Stimulated activated naive B cell treated with anti-CD40 and anti-IgM and Interleukin-4, amounts not matched to agents 10 μg/mL and 1 μg/mL and 100 μg/mL, for 72 hours (primary cell): Measurements from ENCODE around the gene MINDY4.
"Not testable (repeated sequence)": the region's sequence is repeated elsewhere in the genome, so short reads cannot be mapped to it uniquely, and the experiment has no call there.

Source experiments
- ATAC-seq, 2 donors: fragments of 150-1000 bp; cut with Tn5 transposase; replicated peaks; 2 replicates each; pipeline ENCODE4 v1.10.0; 2021; ENCODE audit warnings: moderate library complexity in 1 of 2
- DNase-seq: peaks from one replicate; pipeline ENCODE4 v3.0.0; 2021
- H3K27ac Mint-ChIP-seq: one replicate; pipeline ENCODE4 v1.8.0; 2022; ENCODE audit warnings: mild to moderate bottlenecking, mixed read lengths
- H3K27me3 Mint-ChIP-seq, 2 donors: one replicate each; pipeline ENCODE4 v1.8.0; 2022; ENCODE audit warnings: mixed read lengths in 2 of 2
- H3K36me3 Mint-ChIP-seq, 2 donors: one replicate each; pipeline ENCODE4 v1.8.0; 2022; ENCODE audit warnings: mixed read lengths in 2 of 2, mild to moderate bottlenecking in 1 of 2
- H3K4me1 Mint-ChIP-seq, 2 donors: one replicate each; pipeline ENCODE4 v1.8.0; 2022; ENCODE audit warnings: mixed read lengths in 2 of 2, mild to moderate bottlenecking in 1 of 2
- H3K4me3 Mint-ChIP-seq, 2 donors: one replicate each; pipeline ENCODE4 v1.8.0; 2022; ENCODE audit warnings: mild to moderate bottlenecking in 2 of 2, mixed read lengths in 2 of 2, moderate library complexity in 1 of 2
- H3K9me3 Mint-ChIP-seq, 2 donors: one replicate each; pipeline ENCODE4 v1.8.0; 2022; ENCODE audit warnings: mixed read lengths in 2 of 2, mild to moderate bottlenecking in 1 of 2

Gene MINDY4

DNA sequence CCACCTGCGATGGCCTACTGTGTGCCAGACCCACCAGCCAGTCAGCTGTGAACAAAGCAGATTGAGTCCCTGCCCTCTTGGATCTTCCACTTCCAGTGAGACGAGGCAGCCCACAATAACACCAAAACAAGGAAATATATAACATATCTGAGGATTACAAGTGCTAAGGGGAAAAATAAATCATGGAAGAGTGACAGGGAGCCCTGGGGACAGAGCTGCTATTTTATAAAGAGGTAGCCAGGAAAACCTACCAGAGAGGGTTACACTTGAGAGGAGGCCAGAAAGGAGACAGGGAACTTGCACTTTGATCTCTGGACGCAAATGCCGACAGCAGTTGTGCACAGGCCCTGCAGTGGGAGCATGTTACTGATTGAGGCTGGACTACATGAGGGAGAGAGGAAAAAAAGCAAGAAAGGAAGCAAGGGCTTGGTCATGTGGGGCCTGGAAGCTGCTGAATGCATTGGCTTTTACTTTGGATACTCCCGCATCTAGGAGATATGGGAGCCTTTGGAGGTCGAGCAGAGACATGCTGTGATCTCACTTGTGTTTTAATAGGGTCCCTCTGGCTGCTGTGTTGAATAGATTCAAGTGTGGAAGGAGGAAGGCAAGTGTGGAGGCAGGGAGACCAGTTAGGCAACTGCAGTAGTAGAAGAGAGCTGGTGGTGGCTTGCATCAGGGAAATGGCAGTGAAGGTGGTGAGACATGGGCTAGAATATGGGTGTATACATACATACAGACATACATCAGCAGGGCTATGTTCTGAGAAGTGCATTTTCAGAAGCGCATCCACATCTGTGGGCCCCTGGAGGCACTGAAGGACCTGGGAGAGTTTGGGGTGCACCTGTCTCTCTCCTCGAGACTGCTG lies 26.2 kb downstream of the MINDY4 start:
- DNase-seq: no peak
- H3K4me3 Mint-ChIP-seq: no peak overlapping the region
- ATAC-seq: no peak
- H3K27ac Mint-ChIP-seq: no peak overlapping the region
- no peaks in the 10 kb centered on the region for H3K36me3 Mint-ChIP-seq
- no peaks in the 10 kb centered on the region for H3K9me3 Mint-ChIP-seq
- H3K4me1 Mint-ChIP-seq: peaks cover 21 to 37% of the 10 kb centered on the region in 2 donors
- no peaks in the 10 kb centered on the region for H3K27me3 Mint-ChIP-seq

DNA sequence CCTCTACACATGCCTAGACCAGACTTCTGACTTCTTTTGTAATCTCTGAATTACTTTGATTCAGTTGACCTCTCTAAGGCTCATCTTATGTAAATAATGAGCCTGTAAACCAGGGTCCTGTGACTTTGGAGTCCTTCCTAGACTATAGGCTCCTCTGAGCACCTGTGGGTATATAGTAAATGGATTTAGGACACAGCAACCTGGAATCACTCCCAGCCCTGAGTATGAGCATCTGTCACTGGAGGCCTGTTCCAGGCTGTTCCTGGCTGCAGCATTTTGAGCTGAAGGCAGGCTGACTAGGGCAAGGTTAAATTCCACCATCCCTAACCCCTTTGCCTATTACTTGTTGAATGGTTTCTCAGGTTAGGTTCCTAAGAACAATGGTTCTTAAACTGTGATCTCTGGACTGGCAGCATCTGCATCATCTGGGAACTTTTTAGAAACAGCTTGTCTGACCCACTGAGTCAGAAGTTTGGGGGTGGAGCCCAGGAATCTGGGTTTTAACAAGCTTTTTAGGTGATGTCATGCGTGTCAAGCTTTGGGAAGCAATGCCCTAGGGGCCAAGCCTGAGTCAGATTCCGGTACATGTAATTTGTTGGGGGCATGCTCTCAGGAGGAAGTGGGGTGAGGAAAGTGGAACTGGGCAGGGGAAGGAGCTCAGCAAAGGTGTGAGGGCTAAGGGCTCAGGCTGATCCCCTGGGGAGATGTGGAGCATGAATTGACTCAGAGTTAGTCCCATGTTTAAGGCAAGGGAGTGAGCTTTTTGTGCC lies 28.2 kb downstream of the MINDY4 start:
- ATAC-seq (peak; percentile 92 to 94), DNase-seq (peak; percentile 79)
- peak overlapping the region; percentile 27 for H3K27ac Mint-ChIP-seq
- H3K4me3 Mint-ChIP-seq: peak overlapping the region in 1 of 2 donors; percentile 20
- peaks cover 21 to 37% of the 10 kb centered on the region in 2 donors for H3K4me1 Mint-ChIP-seq
- H3K36me3 Mint-ChIP-seq: peaks cover 0 to 4% of the 10 kb centered on the region in 2 donors
- no peaks in the 10 kb centered on the region for H3K27me3 Mint-ChIP-seq
- no peaks in the 10 kb centered on the region for H3K9me3 Mint-ChIP-seq

DNA sequence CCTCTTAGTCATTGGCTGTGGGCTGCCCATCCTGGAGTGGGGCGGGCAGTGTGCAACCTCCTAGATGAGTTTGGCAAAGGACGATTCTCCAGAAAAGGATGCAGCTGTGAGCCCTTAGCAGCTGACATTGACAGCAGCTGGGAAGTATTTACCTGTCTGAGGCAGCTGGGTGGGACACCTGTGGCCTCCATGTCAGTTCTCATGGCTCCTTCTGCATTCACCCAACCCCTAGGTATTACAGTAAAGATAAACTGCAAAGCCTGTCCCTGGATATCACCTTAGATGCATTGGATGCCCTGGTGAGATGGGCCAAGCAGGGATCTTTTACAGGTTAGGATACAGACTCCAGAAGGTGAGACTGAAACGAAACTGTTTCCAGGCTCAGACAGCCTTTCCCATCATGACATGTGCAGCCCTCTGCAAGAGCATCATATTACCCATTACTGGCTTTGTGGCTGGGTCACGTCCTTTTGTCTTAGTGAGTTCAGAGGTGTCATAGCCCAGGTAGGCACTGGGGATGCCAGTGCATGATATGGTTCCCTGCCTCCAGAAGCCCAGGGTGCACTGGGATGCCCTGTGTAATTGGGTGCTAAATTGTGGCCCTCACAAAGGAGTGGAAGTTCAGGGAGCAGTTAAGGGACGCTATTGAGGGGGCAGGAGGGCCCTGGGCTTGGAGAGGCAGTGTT lies 28.9 kb downstream of the MINDY4 start:
- Mint-ChIP-seq H3K36me3 (peaks cover 0 to 4% of the 10 kb centered on the region in 2 donors), H3K4me3 (peak overlapping the region in 1 of 2 donors; percentile 20), H3K27me3 (no peaks in the 10 kb centered on the region), H3K4me1 (peaks cover 21 to 36% of the 10 kb centered on the region in 2 donors), H3K9me3 (no peaks in the 10 kb centered on the region), H3K27ac (peak overlapping the region; percentile 27)
- DNase-seq (no peak), ATAC-seq (peak in 1 of 2 donors; percentile 0)

DNA sequence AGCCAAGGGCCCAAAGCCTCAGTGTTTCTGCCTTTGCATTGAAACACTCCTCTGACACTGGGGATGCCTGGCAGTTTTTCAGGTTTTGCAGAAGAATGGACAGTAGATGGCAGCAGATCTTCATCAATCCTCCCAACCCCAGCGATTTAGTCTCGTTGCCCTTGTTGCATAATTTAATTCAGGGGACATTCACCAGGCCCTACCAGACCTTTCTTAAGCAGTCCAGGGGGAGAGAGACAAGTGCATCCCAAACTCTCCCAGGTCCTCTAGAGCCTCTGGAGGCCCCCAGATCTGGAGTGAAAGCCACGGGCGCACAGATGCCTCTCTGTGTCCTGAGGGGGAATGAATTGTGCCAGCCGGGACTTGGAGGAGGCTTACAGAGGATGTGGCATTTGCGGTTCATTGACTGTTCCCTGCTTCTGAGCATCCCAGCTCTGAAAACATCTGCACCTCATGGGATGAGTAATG lies 29.6 kb downstream of the MINDY4 start:
- Mint-ChIP-seq H3K27me3 (no peaks in the 10 kb centered on the region), H3K36me3 (peaks cover 0 to 4% of the 10 kb centered on the region in 2 donors), H3K27ac (no peak overlapping the region), H3K9me3 (no peaks in the 10 kb centered on the region), H3K4me3 (no peak overlapping the region), H3K4me1 (peaks cover 19 to 29% of the 10 kb centered on the region in 2 donors)
- peak; percentile 44 to 54 for ATAC-seq
- DNase-seq: peak; percentile 35

DNA sequence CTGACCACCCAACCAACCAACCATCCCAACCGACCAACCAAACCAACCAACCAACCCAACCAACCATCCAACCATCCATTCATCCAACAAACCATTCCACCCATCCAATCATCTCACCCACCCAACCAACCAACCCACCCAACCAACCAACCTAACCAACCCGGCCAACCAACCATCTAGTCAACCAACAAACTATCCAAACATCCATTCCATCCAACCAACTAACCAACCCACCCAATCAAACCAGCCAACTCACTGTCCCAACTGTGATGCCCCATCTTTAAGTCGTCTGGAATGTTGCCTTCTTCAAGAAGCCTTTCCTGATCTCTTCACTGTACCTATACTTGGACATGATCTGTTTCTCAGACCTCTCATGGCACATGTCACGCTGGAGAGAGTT lies 31.6 kb downstream of the MINDY4 start:
- Mint-ChIP-seq H3K9me3 (no peaks in the 10 kb centered on the region), H3K36me3 (peaks cover 0 to 4% of the 10 kb centered on the region in 2 donors), H3K4me3 (no peak overlapping the region), H3K27ac (no peak overlapping the region), H3K4me1 (peaks cover 21 to 30% of the 10 kb centered on the region in 2 donors), H3K27me3 (no peaks in the 10 kb centered on the region)
- ATAC-seq (no peak), DNase-seq (no peak)

DNA sequence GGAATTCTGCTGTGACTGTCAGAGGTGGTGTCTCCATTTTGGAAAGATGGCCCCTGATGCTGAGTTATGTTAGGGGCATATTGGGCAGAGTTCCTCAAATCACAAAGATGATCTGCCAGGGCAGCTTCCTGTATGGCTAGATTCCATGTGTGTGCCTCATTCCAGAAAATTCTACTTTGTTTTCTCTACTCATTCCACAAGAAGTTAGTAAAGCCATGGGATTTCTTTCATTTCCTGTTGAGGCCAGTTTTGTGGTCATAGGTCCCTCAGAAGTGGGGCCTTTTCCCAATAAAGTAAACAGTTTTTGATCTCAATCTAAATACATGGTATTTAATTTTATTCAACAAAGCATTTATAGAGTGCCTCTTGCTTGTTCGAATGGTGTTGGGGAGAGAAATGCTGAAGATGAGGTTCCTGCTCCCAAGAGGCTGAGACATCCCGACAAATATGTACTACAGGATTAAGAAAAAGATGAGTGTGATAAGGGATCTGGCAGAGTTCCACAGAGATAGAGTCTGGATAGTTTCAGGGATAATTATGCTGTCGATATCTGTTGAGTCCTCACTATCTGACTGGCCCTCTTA lies 33.0 kb downstream of the MINDY4 start:
- no peak overlapping the region for H3K4me3 Mint-ChIP-seq
- no peak for ATAC-seq
- DNase-seq: no peak
- H3K27ac Mint-ChIP-seq: no peak overlapping the region
- no peaks in the 10 kb centered on the region for H3K27me3 Mint-ChIP-seq
- peaks cover 0 to 4% of the 10 kb centered on the region in 2 donors for H3K36me3 Mint-ChIP-seq
- peaks cover 0 to 2% of the 10 kb centered on the region in 2 donors for H3K9me3 Mint-ChIP-seq
- H3K4me1 Mint-ChIP-seq: peaks cover 20 to 22% of the 10 kb centered on the region in 2 donors

DNA sequence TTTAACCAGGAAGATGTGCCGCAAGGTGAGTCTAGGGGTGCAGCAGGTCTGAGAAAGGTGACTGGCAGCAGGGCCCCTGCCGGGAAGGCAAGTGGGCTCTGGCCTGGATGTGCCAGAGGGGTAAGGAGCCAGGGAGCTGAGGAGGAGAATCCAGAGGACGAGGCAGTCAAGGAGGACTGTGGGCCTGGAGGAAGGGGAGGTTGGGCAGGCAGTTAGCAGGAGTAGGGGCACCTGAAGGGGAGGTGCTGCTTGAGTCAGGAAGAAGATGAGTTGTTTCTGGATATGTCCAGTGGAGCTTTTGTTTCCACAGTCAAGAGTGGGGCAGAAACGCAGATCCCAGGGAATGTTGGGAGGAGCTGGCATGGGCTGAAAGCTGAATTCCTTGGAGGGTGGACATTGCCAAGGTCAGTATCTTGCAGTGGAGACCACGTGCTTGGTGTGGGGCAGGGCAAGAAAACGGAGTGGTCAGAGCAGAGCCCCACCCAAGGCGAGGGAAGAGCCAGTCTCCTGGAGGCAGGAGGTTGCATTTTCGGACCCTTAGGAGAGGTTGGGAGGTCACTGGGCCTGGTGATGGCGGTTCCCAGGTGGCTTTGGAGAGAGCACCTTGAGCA lies 34.0 kb downstream of the MINDY4 start:
- H3K36me3 Mint-ChIP-seq: peaks cover 0 to 4% of the 10 kb centered on the region in 2 donors
- H3K4me1 Mint-ChIP-seq: peaks cover 12 to 13% of the 10 kb centered on the region in 2 donors
- peaks cover 0 to 2% of the 10 kb centered on the region in 2 donors for H3K9me3 Mint-ChIP-seq
- DNase-seq (no peak), ATAC-seq (no peak)
- no peak overlapping the region for H3K27ac Mint-ChIP-seq
- no peak overlapping the region for H3K4me3 Mint-ChIP-seq
- no peaks in the 10 kb centered on the region for H3K27me3 Mint-ChIP-seq

DNA sequence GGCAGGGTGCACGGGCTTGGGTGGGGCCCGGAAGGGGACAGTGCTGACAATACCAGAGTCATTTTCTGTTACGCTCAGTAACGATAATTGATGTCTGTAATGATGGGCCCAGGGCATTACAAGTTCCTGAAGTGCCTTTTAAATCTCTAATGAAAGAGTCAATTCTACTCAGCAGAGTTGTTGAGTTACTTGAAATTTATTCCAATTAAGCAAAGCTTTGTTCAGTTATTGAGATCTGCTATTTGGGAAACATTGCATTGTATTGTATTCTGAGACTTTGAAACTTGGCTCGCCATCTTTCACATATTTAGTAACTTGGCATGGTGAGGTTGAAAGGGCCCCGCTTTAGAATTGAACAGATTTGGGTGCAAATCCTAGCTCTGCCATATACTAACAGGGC lies 34.7 kb downstream of the MINDY4 start:
- DNase-seq (no peak), ATAC-seq (no peak)
- Mint-ChIP-seq H3K4me1 (peaks cover 6 to 7% of the 10 kb centered on the region in 2 donors), H3K4me3 (no peak overlapping the region), H3K36me3 (peaks cover 0 to 4% of the 10 kb centered on the region in 2 donors), H3K9me3 (peaks cover 0 to 2% of the 10 kb centered on the region in 2 donors), H3K27ac (no peak overlapping the region), H3K27me3 (no peaks in the 10 kb centered on the region)

DNA sequence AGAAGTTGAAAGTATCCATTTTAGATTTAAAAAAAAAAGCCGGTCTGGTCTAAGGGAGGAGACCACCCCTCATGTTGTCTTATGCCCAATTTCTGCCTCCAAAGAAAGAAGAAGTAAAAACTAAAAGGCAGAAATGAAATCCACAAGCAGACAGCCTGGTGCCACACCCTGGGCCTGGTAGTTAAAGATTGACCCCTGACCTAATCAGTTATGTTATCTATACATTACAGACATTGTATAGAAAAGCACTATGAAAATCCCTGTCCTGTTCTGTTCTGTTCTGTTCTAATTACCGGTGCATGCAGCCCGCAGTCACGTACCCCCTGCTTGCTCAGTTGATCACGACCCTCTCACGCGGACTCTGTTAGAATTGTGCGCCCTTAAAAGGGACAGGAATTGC lies 36.3 kb downstream of the MINDY4 start:
- DNase-seq, ATAC-seq, H3K27me3 Mint-ChIP-seq: not testable (repeated sequence)

DNA sequence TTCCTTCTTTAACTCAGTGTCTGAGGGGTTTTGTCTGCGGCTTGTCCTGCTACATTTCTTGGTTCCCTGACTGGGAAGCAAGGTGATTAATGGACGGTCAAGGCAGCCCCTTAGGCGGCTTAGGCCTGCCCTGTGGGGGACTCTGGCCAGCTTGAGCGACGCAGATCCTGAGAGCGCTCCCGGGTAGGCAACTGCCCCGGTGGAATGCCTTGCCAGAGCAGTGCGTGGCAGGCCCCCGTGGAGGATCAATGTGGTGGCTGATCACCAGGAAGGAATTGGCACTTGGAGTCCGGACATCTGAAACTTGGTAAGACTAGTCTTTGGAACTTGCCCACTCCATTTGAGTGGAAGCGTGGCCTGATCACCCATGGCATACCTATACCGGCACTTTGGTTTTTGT lies 36.7 kb downstream of the MINDY4 start:
- peaks cover 4 to 12% of the 10 kb centered on the region in 2 donors for H3K4me1 Mint-ChIP-seq
- DNase-seq, H3K4me3 Mint-ChIP-seq, H3K27ac Mint-ChIP-seq, H3K27me3 Mint-ChIP-seq, H3K9me3 Mint-ChIP-seq, H3K36me3 Mint-ChIP-seq, ATAC-seq: not testable (repeated sequence)

More for the DNA sequence above, 36.3 kb downstream of the MINDY4 start:
- H3K27ac Mint-ChIP-seq, H3K4me3 Mint-ChIP-seq, H3K36me3 Mint-ChIP-seq, H3K9me3 Mint-ChIP-seq: not testable (repeated sequence)
- peaks cover 4 to 12% of the 10 kb centered on the region in 2 donors for H3K4me1 Mint-ChIP-seq

DNA sequence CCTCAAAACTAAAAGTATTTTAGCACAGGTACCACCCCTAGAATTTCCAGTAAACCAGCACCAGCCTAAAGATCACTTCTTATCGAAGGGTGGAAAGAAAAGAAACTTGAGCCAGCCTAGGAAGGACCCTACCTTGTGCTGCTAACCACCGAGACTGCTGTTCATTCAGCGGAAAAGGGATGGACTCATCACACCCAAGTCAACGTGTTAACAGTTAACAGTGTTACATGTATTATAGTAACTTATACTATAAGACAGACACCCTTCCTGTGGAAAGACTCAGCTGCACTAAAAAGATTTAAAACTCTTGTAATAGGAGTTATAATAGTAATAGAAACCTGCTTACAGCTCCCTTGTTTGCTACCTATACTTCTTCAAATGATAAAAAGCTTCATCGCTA lies 39.8 kb downstream of the MINDY4 start:
- Mint-ChIP-seq H3K4me1 (peaks cover 4 to 12% of the 10 kb centered on the region in 2 donors), H3K27ac (no peak overlapping the region), H3K9me3 (peaks cover 0 to 2% of the 10 kb centered on the region in 2 donors), H3K36me3 (no peaks in the 10 kb centered on the region), H3K27me3 (no peaks in the 10 kb centered on the region), H3K4me3 (no peak overlapping the region)
- ATAC-seq (no peak), DNase-seq (no peak)

DNA sequence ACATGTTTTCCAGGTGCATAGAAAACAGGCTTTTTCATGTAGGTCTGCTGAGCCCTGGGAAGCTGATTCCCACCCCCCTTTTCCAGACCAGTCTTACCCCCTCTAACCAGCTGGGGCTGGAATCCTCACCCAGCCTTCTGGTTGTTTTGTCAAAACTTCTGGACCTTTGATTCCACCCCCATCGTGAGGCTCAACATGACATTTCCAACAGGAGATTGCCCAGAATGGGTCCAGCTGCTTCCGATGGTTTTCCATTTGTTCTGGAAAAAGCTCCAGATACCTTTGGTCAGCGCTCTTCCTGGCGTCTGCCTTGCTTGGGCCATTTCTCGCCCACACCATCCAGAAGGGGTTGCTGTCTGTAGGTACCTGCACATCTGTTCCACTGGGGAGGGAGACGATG lies 41.5 kb downstream of the MINDY4 start:
- H3K4me1 Mint-ChIP-seq: peaks cover 2 to 7% of the 10 kb centered on the region in 2 donors
- DNase-seq: no peak
- ATAC-seq: no peak
- H3K27ac Mint-ChIP-seq: no peak overlapping the region
- no peaks in the 10 kb centered on the region for H3K27me3 Mint-ChIP-seq
- H3K9me3 Mint-ChIP-seq: peaks cover 0 to 2% of the 10 kb centered on the region in 2 donors
- H3K36me3 Mint-ChIP-seq: no peaks in the 10 kb centered on the region
- no peak overlapping the region for H3K4me3 Mint-ChIP-seq

DNA sequence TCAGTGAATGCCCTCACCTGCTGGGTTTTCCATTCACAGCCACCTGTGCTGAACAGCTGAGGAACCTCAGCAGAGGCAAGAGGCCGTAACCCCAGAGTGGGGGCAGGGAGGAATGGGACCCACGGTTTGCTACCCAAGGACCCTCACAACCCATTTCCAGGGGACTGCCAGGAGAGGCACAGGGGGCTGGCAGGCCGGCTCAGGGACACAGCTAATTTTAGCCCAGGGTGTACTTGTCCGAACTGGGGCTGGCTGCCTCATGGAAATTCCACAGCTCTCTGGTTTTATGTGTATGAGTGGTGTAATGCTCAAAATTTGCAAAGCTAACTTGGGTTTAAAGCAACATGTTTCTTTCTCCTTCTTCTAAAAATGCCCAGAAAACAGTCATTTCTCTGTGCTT lies 42.2 kb downstream of the MINDY4 start:
- Mint-ChIP-seq H3K4me1 (peaks cover 0 to 5% of the 10 kb centered on the region in 2 donors), H3K4me3 (no peak overlapping the region), H3K27ac (no peak overlapping the region), H3K27me3 (no peaks in the 10 kb centered on the region), H3K36me3 (no peaks in the 10 kb centered on the region), H3K9me3 (no peaks in the 10 kb centered on the region)
- ATAC-seq (no peak), DNase-seq (no peak)
